Measurements from ENCODE around the gene SORBS2. TPM values are rescaled to one million over a fixed set of nuclear protein-coding genes. Genes with fewer than 3 reads are reported as not detected.

Gene SORBS2
- total and polyA plus RNA-seq, 2 of the 4 experiments (the other 2 are of a cell fraction), result 0.18 TPM; not detected in 1

GRCh38 chr4:185718578-185719499 is 93.2 kb downstream of the SORBS2 start:
- Histone ChIP-seq H3K36me3 (ENCODE audit: control insufficient read depth, insufficient read depth, low read length) (no peaks in the 10 kb centered on the region), H2BK5ac (ENCODE audit: low read depth, low read length, poor library complexity, severe bottlenecking) (no peak overlapping the region), H3K14ac (replicated peaks; ENCODE audit: low read depth, low read length) (no peak overlapping the region), H3K4ac (ENCODE audit: low read depth, low read length) (no peak overlapping the region), H3K56ac (ENCODE audit: extremely low read depth, insufficient read depth, low read length) (no peak overlapping the region), H2BK20ac (ENCODE audit: low read depth, low read length) (no peak overlapping the region), H3K4me2 (ENCODE audit: low read depth, low read length) (no peak overlapping the region), H3K9ac (ENCODE audit: low read depth, low read length) (no peak overlapping the region), H2AFZ (replicated peaks; ENCODE audit: low read length, poor library complexity) (no peak overlapping the region), H3K23ac (ENCODE audit: low read depth, low read length) (no peak overlapping the region), H3K27ac (ENCODE audit: insufficient read depth, low read length) (no peak overlapping the region), H2BK15ac (ENCODE audit: low read depth, low read length) (no peak overlapping the region), H4K8ac (ENCODE audit: low read depth in 2 of 2, low read length in 2 of 2) (no peak overlapping the region), H4K5ac (ENCODE audit: low read depth, low read length) (no peak overlapping the region), H3K9me3 (ENCODE audit: control insufficient read depth, insufficient read depth, low read length) (peaks cover 2% of the 10 kb centered on the region; the same call in 1 of the 2 replicates), H4K20me1 (ENCODE audit: insufficient read depth, low read length) (no peaks in the 10 kb centered on the region), H3K9me1 (ENCODE audit: insufficient read depth, low read length) (no peaks in the 10 kb centered on the region; the same call in 1 of the 2 replicates), H3K4me1 (ENCODE audit: control insufficient read depth, insufficient read depth, low read length) (no peaks in the 10 kb centered on the region), H4K91ac (ENCODE audit: insufficient read depth, low read depth, low read length) (no peak overlapping the region), H3K27me3 (ENCODE audit: control insufficient read depth, insufficient read depth, low read length) (peaks cover 26% of the 10 kb centered on the region), H2AK5ac (ENCODE audit: low read depth, low read length) (no peak overlapping the region), H2BK120ac (ENCODE audit: low read depth, low read length) (no peak overlapping the region), H3K18ac (ENCODE audit: low read depth, low read length) (no peak overlapping the region), H2AK9ac (replicated peaks; ENCODE audit: low read depth, low read length, poor library complexity) (no peak overlapping the region), H3K79me1 (ENCODE audit: low read depth in 1 of 2, low read length in 2 of 2) (no peaks in the 10 kb centered on the region), H3K4me3 (ENCODE audit: insufficient read depth, low read depth, low read length) (no peak overlapping the region)
- ChIA-PET CTCF (no interaction called here), POLR2A (ENCODE audit: unreplicated experiment) (no interaction called here)
- intact Hi-C loops (cut with micrococcal nuclease) (no loop called here), dilution Hi-C loops (cut with HindIII; ENCODE audit: low sequenced_read_pairs, unreplicated experiment) (no loop called here), in situ Hi-C loops (cut with MboI; ENCODE audit: low sequenced_read_pairs) (no loop called here)
- TF ChIP-seq POLR2A (IDR thresholded peaks at IDR 0.05; ENCODE audit: low read depth, low read length) (no peak), CEBPB (IDR thresholded peaks at IDR 0.05; ENCODE audit: low read depth, low read length) (no peak), SMC3 (IDR thresholded peaks at IDR 0.05; ENCODE audit: low read depth, low read length) (no peak), NFE2L2 (IDR thresholded peaks at IDR 0.05; ENCODE audit: low read depth, low read length) (no peak), MXI1 (IDR thresholded peaks at IDR 0.05; ENCODE audit: borderline replicate concordance, low read depth, low read length) (no peak), CTCF (conservative IDR thresholded peaks at IDR 0.05; ENCODE audit: low read depth, low read length) (no peak), ELK1 (IDR thresholded peaks at IDR 0.05; ENCODE audit: borderline replicate concordance, low read depth, low read length) (no peak), USF2 (IDR thresholded peaks at IDR 0.05; ENCODE audit: low read depth, low read length) (no peak), MAFK (IDR thresholded peaks at IDR 0.05; ENCODE audit: low read depth, low read length) (no peak), RAD21 (IDR thresholded peaks at IDR 0.05; ENCODE audit: low read length) (no peak)
- WGBS, 2 experiments (ENCODE audit: extremely low coverage in 2 of 2, insufficient read length in 1 of 2), result no CpG with 5 or more reads among the region's 8 CpGs
- DNase-seq (no peak), ATAC-seq (ENCODE audit: low read depth) (no peak)
- BruUV-seq (replicated peaks), result no TSS peak

Data from IMR-90 (cell line).